SJCRH30 (cell line): Measurements from ENCODE around the gene ZNF587B. TPM values are rescaled to one million over a fixed set of nuclear protein-coding genes. Genes with fewer than 3 reads are reported as not detected.
"Not testable (repeated sequence)": the region's sequence is repeated elsewhere in the genome, so short reads cannot be mapped to it uniquely, and the experiment has no call there.

Experiments used
- DNase-seq, 2 experiments: peaks; one replicate each; pipeline ENCODE4 v3.0.0-alpha.2; 2015 to 2020
- H3K27ac ChIP-seq: fragments of 250-450 bp; sonication (Bioruptor Pico); 2 replicates; pipeline ENCODE4 v1.5.1; 2020; ENCODE audit warnings: mild to moderate bottlenecking, moderate library complexity
- H3K27me3 ChIP-seq: fragments of 250-450 bp; sonication (Bioruptor Pico); 2 replicates; pipeline ENCODE4 v1.5.1; 2020; ENCODE audit warnings: mild to moderate bottlenecking, moderate library complexity
- H3K36me3 ChIP-seq: fragments of 250-450 bp; sonication (Bioruptor Pico); 2 replicates; pipeline ENCODE4 v1.5.1; 2020; ENCODE audit warnings: mild to moderate bottlenecking, moderate library complexity
- H3K4me1 ChIP-seq: fragments of 250-450 bp; sonication (Bioruptor Pico); 2 replicates; pipeline ENCODE4 v1.5.1; 2020; ENCODE audit warnings: mild to moderate bottlenecking, moderate library complexity
- H3K4me3 ChIP-seq: fragments of 250-450 bp; sonication (Bioruptor Pico); 2 replicates; pipeline ENCODE4 v1.5.1; 2020; ENCODE audit warnings: mild to moderate bottlenecking, moderate library complexity
- H3K9me3 ChIP-seq: fragments of 250-450 bp; sonication (Bioruptor Pico); replicated peaks from 2 replicates; pipeline ENCODE4 v1.5.1; 2020; ENCODE audit warnings: mild to moderate bottlenecking, moderate library complexity
- total RNA-seq: library from RNA; depleted of rRNA; stranded (reverse); fragments of >200 nt; shearing (Covaris generic); gene quantifications from 2 replicates; pipeline ENCODE4 v1.2.3, GENCODE V29; 2014; rRNA removed

The ZNF587B gene
- total RNA-seq, 1 experiment from 2014 or later: 12.7 TPM

- H3K27me3 ChIP-seq, DNase-seq, H3K4me3 ChIP-seq, H3K4me1 ChIP-seq, H3K27ac ChIP-seq: not testable (repeated sequence)
- peaks cover 20% of the 10 kb centered on the region for H3K9me3 ChIP-seq
- peaks cover 21% of the 10 kb centered on the region for H3K36me3 ChIP-seq
Observed at GRCh38 chr19:57873883-57874799, 44.0 kb downstream of the ZNF587B start.

GRCh38 chr19:57886046-57886445, 55.9 kb downstream of the ZNF587B start:
- Histone ChIP-seq H3K9me3 (peaks cover 3% of the 10 kb centered on the region; the same call in 1 of the 2 replicates), H3K36me3 (peaks cover 6% of the 10 kb centered on the region), H3K27ac (no peak overlapping the region), H3K4me3 (no peak overlapping the region), H3K4me1 (no peaks in the 10 kb centered on the region), H3K27me3 (no peaks in the 10 kb centered on the region)
- DNase-seq: no peak

GRCh38 chr19:57887195-57887941, 57.3 kb downstream of the ZNF587B start:
- DNase-seq: no peak
- Histone ChIP-seq H3K27ac (no peak overlapping the region), H3K27me3 (no peaks in the 10 kb centered on the region), H3K4me1 (no peaks in the 10 kb centered on the region), H3K9me3 (peaks cover 5% of the 10 kb centered on the region; the same call in 1 of the 2 replicates), H3K4me3 (no peak overlapping the region), H3K36me3 (peaks cover 6% of the 10 kb centered on the region)

- Histone ChIP-seq H3K9me3 (peaks cover 5% of the 10 kb centered on the region; the same call in 1 of the 2 replicates), H3K4me1 (no peaks in the 10 kb centered on the region), H3K36me3 (peaks cover 6% of the 10 kb centered on the region), H3K4me3 (peak overlapping the region; percentile 66), H3K27ac (peak overlapping the region; percentile 49; the same call in 1 of the 2 replicates), H3K27me3 (no peaks in the 10 kb centered on the region)
- DNase-seq: no peak
Observed at GRCh38 chr19:57888107-57888559, 58.0 kb downstream of the ZNF587B start.

- Histone ChIP-seq H3K4me1 (no peaks in the 10 kb centered on the region), H3K36me3 (peaks cover 6% of the 10 kb centered on the region), H3K9me3 (peaks cover 5% of the 10 kb centered on the region; the same call in 1 of the 2 replicates), H3K27ac (peak within 1 kb of the TSS; percentile 49; the same call in 1 of the 2 replicates), H3K4me3 (peak within 1 kb of the TSS; percentile 66), H3K27me3 (no peaks in the 10 kb centered on the region)
- DNase-seq: peak; percentile 74 to 83
Observed at GRCh38 chr19:57888560-57889231, 58.6 kb downstream of the ZNF587B start, which contains the start of gene ZNF814. Gene ZNF814 (minus strand): TSS chr19:57889037. CDS start chr19:57888802, 235 bp downstream.

- not testable (repeated sequence) for H3K4me1 ChIP-seq, H3K36me3 ChIP-seq, H3K27ac ChIP-seq, H3K9me3 ChIP-seq, H3K4me3 ChIP-seq, H3K27me3 ChIP-seq
- DNase-seq: peak in 1 of 2 experiments; percentile 12
Observed at GRCh38 chr19:57890706-57891105, 60.6 kb downstream of the ZNF587B start.

Other genes with a start within 250 kb of the ZNF587B start
- gene ZIK1, start 246.2 kb upstream of the ZNF587B start, total RNA-seq: 8.4 and 9.3 TPM in 2 replicates
- 11.7 and 17.8 TPM in 2 replicates for gene ZNF530, start 230.4 kb upstream of the ZNF587B start, total RNA-seq
- gene ZNF134, start 216.1 kb upstream of the ZNF587B start, total RNA-seq: 20.2 and 20.8 TPM in 2 replicates
- 14.5 and 16.6 TPM in 2 replicates for gene ZNF211, start 197.1 kb upstream of the ZNF587B start, total RNA-seq
- gene ZSCAN4, start 161.4 kb upstream of the ZNF587B start, total RNA-seq: not detected in 2 replicates
- 23.5 and 23.6 TPM in 2 replicates for gene ZNF551, start 148.3 kb upstream of the ZNF587B start, total RNA-seq
- gene ZNF154, start 121.1 kb upstream of the ZNF587B start, total RNA-seq: 0.04 TPM in 1 of 2 replicates, not detected in the other
- 3.5 and 4.4 TPM in 2 replicates for gene ZNF671, start 102.7 kb upstream of the ZNF587B start, total RNA-seq
- gene ZNF776, start 83.5 kb upstream of the ZNF587B start, total RNA-seq: 19.3 and 24.4 TPM in 2 replicates
- gene ZNF586, start 60.6 kb upstream of the ZNF587B start, total RNA-seq: 14.6 TPM in 2 replicates
- gene ZNF552, start 15.4 kb upstream of the ZNF587B start, total RNA-seq: 5.4 and 6.8 TPM in 2 replicates
- 10.5 and 14.5 TPM in 2 replicates for gene ZNF587, start 19.6 kb downstream of the ZNF587B start, total RNA-seq
- 11.1 and 14.2 TPM in 2 replicates for gene ZNF814, start 58.7 kb downstream of the ZNF587B start, total RNA-seq
- gene ZNF417, start 86.3 kb downstream of the ZNF587B start, total RNA-seq: 15.6 and 16.1 TPM in 2 replicates
- 1.4 and 1.8 TPM in 2 replicates for gene ZNF418, start 105.1 kb downstream of the ZNF587B start, total RNA-seq
- gene ZNF256, start 117.4 kb downstream of the ZNF587B start, total RNA-seq: 11.5 and 11.6 TPM in 2 replicates
- gene C19orf18, start 144.2 kb downstream of the ZNF587B start, total RNA-seq: 0.16 and 0.18 TPM in 2 replicates
- gene ZNF606, start 172.5 kb downstream of the ZNF587B start, total RNA-seq: 10.3 and 12.6 TPM in 2 replicates
- not detected in 2 replicates for gene ZSCAN1, start 203.7 kb downstream of the ZNF587B start, total RNA-seq
- 0.43 and 0.45 TPM in 2 replicates for gene ZNF135, start 229.0 kb downstream of the ZNF587B start, total RNA-seq